Panc1 (cell line): Measurements from ENCODE around the gene TFPI2.

Source experiments
- CTCF ChIP-seq: fragments of 450-650 bp; IDR thresholded peaks from 2 replicates; pipeline ENCODE4 v1.5.1; 2017; ENCODE audit warnings: mild to moderate bottlenecking
- POLR2AphosphoS5 ChIP-seq: IDR thresholded peaks from 2 replicates; pipeline ENCODE4 v1.6.1; 2012; ENCODE audit warnings: mild to moderate bottlenecking, low read depth, low read length, moderate library complexity

DNA sequence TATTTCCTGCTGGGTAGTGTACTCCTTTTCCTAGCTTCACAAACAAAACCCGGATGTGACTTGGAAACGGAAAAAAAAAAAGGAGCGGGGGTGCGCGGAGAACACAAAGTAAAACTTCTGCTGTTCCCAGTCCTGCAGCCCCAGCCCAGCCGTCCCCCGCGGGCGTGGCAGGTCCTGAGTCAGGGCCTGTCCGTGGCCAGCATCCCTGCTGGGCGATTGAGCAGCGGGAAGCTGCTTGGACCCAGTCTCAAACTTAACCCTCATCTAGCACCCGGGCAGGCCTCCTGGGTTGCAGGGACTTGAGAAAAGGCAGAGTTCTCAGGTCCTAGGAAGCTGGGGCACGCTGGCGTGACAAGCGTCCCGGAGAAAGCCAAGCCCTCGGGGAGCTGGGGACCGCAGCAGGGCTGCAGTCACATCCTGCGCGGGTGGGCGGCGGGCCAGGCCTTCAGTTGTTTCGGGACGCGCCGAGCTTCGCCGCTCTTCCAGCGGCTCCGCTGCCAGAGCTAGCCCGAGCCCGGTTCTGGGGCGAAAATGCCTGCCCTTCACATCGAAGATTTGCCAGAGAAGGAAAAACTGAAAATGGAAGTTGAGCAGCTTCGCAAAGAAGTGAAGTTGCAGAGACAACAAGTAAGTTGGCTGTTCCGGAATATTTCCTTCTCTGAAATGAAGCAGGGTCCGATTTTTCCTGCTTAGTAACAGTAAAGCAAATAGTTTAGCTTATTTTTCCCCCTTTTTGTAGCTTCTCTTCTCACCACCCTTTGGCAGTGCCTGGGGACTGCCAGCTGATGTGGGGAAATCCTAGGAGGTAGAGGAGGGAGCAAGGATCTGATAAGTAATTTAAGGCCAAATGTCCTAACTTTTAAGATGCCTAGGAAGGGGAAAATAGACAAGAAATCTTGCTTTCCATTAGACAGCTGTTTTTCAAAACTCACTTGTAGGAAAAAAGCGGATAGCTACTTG is 31.3 kb upstream of the TFPI2 start, which contains the start of gene GNG11:
- TF ChIP-seq CTCF (no peak), POLR2AphosphoS5 (peak; percentile 45; the same call in 1 of the 2 replicates)
